ENCODE results near the gene RALGPS2.

The RALGPS2 gene

DNA sequence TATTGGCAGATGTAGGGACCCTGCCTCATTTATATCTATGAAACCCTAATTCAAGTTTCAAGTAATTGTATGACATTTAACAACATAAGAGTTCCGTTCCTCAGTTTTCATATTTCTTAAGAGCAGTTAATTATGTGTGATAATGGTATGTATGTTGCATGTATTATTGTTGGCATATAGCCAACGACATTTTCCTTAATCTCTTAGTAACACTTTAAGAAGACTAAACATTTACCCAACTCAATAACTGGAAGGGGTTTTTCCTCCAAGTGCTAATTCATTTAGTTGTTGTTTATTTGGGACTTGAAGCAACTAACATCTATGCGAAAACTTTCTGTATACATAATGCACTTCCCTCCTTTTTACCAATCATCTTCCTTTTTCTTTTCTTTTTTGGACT is 1.5 kb upstream of the RALGPS2 start:
- in situ Hi-C loops (cut with MboI; ENCODE audit: low sequenced_read_pairs), result no loop called here

DNA sequence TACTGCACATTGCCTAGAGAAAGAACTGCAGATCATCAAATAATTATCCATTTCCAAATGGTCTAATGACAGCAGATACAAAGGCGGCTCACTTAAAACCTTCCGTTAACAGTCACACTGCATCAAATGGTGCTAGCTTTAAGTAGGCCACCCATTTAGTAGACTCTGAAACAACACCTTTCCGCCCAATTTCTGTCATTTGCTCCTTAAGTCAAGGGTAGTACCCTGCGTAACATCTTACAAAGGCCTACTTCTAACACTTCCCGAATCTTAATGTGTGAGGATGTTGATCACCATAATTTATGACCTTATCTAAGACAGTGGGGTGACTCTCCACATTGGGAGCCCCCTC is 692 bp upstream of the RALGPS2 start:
- in situ Hi-C loops (cut with MboI; ENCODE audit: low sequenced_read_pairs), result no loop called here

DNA sequence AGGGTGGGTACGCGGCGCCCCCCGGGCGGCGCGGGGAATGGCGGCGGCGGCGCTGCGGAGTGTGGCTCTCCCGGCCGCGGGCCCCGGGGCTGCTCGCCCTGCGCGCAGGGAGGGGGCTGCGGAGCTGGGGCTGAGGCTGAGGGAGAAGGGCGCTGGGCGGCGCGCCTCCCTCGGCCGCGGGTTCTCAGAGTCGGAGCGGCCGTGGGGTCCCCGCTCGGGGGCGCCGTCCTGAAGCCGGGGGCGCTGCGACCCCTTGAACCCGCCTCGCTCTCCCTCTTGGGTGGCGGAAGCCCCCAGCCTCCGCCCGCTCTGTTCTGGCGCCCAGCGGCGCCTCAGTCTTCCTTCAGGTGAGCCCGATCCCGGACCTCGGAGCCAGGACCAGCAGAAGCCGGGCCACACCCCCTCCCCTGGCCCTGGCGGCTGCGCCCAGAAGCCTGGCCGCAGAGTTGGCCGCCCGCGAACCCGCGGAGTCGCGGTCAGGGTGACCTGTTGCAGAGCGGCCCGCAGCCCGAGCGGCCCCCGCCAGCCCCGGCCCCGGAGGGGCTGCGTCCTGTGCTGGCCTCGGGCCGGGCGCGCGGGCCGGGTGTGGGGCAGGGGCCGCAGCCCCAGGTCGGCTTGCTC is 532 bp downstream of the RALGPS2 start:
- in situ Hi-C loops (cut with MboI; ENCODE audit: low sequenced_read_pairs), result no loop called here

DNA sequence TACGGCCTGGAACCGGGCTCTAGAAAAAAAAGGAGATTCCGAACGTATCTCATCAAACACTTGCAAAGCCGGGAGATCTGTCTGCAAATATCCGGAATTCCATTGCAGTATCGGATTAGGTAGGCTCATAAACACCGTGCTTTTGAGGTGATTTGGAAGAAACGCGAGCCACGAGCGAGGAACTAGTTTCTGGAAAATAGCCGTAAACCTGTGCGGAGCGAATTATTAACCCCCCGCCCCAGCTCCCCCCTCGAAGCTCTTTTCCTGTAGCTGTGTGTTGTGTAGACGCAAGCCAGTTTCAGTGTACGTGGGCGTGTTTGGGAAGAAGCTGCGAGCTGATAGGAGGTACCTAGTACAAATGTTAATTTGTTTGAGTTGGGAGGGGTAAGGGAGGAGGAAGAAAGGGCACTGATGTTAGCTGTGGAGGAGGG is 1.1 kb downstream of the RALGPS2 start:
- in situ Hi-C loops (cut with MboI; ENCODE audit: low sequenced_read_pairs), result no loop called here

DNA sequence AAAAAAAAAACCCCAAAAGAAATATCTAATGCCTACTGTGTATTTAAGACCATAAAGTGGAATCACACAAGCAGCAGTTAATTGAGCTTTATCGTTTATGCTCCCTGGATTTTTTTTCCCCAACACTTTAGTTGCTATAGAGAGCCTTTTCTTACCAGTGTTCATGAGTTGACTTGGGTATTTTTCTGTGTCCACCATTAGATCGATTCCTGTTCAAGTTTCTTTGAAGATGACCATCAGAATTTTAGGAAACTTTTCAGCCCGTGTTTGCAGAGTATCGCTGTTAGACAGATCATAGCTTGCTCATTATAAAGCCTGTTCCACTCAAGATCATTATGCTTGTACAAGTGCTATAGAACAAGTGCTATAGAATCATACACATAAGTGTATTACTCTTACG is 1.5 kb downstream of the RALGPS2 start:
- in situ Hi-C loops (cut with MboI; ENCODE audit: low sequenced_read_pairs), result no loop called here

DNA sequence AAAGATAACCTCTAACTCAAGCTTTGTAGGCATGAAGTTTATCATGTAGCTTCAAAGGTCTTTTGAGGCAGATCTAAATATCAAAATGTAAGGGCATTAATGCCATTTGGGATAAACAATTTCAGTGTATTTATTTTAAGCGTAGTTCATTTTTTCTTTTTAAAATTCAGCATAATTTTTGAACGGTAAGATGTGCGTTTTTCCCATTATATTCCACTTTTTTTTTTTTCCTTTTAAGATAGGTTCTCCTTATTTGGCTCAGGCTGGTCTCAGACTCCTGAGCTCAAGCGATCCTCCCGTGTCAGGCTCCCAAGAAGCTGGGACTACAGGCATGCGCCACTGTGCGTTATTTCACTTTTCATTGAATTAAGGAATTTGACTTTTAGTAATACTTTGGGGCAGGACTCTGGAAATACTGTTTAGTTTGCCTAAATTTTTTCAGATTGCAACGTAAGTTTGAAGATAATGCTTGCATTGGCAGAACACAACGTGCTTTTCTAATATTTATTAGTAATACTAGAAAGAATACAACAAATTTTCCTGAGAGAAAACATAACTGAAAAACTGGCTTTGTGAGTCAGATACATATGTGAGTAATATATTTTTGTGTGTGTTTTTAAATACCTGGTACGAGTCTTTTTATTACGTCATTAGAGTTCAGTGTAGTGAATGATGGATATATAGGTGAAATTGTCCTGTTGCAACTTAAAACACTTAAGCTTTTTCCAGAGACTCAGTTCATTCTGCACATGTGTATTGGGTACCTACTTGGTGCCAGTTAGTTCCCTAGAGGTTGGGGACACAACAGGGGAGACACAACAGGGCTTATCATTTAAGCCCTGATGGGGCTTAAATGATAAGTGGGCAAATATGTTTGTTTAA is 2.2 kb downstream of the RALGPS2 start:
- in situ Hi-C loops (cut with MboI; ENCODE audit: low sequenced_read_pairs), result no loop called here

DNA sequence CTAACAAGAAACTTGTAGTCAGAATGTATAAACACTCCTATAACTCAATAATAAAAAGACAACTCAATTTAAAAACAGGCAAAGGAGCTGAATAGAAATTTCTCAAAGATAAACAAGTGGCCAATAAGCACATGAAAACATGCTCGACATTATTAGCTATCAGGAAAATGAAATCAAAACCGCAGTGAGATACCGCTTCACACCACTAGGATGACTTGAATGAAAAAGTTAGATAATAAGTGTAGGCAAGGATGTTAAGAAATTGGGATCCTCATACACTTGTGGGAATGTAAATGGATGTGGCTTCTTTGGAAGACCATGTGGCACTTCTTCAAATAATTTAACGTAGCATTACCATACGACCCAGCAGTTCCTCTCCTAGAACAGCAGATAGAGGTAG is 8.9 kb downstream of the RALGPS2 start:
- in situ Hi-C loops (cut with MboI; ENCODE audit: low sequenced_read_pairs), result no loop called here

DNA sequence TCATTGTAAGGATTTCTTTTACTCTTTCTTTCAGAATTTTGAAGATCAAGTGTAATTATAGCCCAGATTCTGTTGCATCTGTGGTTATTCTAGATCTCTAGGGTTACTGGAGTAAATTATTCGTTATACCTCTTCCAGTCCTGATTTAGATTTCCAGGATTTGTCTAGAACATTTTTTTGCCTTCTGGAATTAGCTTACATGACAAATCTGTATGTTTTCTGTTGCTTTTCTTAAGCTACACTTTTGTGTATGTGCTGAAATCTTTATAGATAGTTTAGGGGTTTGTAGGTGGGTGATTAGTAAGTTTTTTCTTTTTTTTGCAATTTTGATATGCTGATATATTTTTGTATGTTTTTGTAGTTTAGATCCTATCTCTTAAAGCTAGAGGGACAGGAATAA is 13.7 kb downstream of the RALGPS2 start:
- in situ Hi-C loops (cut with MboI; ENCODE audit: low sequenced_read_pairs), result no loop called here

DNA sequence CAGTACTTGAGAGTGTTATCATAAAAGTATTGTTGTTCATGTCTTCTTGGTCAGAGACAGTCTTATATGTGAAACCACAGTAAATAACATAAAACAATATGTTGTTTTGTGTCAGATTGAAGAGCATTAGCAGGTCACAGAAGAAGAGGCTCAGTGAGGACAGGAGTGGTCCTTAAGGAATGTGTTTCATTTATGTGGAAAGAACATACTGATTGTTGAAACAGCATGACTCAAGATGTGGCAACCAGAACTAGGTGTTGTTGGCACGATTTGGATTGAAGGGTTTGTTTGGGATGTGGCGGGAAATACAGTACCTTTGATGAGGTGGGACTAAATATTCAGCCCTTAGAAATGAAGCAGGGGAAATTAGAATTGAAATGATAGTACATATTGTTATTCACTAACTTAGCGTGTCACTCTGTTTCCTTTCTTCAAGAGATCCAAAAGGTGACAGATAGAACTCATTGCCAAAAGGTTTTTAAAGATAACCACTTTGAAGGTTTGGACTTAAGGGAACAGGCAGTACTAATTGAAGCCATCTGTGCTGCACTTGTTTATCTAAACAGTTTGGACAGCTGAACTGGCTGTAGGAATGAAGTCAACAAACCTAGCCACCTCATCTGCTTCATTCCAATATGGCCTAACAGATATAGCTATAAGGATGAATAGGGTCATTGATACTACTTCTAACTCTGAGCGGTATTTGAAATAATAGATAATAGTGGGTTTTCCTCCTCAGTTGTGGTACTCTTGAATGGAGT is 14.4 kb downstream of the RALGPS2 start:
- in situ Hi-C loops (cut with MboI; ENCODE audit: low sequenced_read_pairs), result loop anchor here (10.0 kb wide), 1 partner anchor 185 kb away; no protein-coding TSS in a partner anchor

DNA sequence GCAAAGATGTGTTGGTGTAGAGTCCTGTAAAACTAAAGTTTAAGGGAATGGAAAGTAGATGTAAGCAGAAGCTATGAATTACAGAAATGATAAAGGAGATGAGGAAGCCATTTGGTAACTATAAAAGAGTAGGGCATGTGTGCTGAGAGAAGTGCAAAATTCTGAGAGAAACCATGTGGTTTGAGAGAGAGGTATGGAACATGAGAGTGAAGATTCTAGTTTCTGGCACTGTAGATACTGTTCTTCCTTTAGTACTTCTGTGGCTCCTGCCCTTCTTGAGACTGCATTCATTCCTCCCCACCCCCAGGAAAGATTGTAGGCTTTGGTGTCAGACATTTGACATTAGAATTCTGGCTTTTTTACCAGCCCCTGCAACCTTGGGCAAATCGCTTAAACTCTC is 15.4 kb downstream of the RALGPS2 start:
- in situ Hi-C loops (cut with MboI; ENCODE audit: low sequenced_read_pairs), result loop anchor here (10.0 kb wide), 1 partner anchor 186 kb away; no protein-coding TSS in a partner anchor

DNA sequence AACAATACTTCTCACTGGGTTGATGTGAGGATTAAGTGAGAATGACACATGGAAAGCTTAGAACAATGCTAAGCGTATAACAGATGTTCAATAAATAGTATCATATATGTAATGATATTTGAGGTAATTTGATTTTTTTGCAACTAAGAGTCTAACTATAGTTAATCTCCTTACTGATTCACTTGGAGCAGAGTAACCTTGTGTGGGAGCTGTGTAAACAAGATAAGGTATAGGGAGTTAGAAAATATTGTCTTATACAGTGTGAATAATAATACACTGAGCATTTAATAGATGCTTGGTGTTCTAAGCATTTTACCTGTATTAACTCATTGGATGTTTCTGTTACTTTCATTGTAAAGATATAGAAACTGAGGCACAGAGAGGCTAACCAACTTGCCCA is 15.9 kb downstream of the RALGPS2 start:
- in situ Hi-C loops (cut with MboI; ENCODE audit: low sequenced_read_pairs), result loop anchor here (10.0 kb wide), 1 partner anchor 186 kb away; no protein-coding TSS in a partner anchor

DNA sequence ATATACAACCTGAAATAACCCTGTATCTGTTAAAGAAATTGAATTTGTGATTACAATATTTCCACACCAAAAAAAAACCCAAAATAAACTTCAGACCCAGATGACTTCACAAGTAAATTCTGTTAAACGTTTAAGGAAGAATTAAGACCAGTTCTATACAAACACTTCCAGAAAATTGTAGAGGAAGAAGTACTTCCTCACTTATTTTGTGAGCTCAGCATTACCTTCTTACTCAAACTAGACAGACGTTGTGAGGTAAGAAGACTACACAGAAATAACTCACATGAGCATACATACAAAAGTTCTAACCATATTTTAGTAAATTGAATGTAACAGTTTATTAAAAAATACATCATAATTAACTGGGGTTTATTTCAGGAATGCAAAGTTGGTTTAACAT is 18.8 kb downstream of the RALGPS2 start:
- in situ Hi-C loops (cut with MboI; ENCODE audit: low sequenced_read_pairs), result loop anchor here (10.0 kb wide), 1 partner anchor 189 kb away; no protein-coding TSS in a partner anchor

DNA sequence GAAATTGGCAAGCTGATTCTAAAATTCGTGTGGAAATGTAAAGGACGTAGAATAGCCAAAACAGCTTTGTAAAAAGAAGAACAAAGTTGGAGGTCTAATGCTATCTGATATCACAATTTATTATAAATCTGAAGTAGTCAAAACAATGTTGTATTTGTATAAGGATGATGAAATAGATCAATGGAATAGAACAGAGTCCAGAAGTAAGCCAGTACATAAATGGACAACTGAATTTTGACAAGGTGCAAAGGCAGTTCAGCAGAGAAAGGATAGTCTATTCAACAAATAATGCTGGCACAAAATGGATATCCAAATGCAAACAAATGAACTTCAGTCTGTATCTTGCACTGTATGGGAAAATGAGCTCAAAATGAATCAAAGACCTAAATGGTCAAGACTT is 20.2 kb downstream of the RALGPS2 start:
- in situ Hi-C loops (cut with MboI; ENCODE audit: low sequenced_read_pairs), result loop anchor here (10.0 kb wide), 1 partner anchor 190 kb away; no protein-coding TSS in a partner anchor

DNA sequence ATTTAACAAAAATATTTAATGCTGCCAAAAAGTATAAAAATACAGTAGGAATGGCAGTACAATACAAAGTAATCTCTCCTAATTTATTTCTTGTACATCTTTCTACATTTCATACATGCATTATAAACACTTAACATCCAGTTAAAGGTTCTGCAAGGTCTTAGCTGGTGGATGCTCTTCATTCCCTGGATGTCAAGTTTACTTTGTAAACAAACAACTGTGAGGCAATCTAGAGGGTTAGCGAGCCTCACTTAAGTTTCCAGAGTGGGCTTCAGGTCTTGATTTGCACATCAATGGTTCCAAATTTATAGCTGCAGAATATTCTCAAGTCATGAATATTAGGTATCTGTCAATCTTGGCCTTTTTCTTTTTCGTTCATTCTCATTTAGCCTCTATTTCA is 21.3 kb downstream of the RALGPS2 start:
- in situ Hi-C loops (cut with MboI; ENCODE audit: low sequenced_read_pairs), result loop anchor here (10.0 kb wide), 1 partner anchor 192 kb away; no protein-coding TSS in a partner anchor

DNA sequence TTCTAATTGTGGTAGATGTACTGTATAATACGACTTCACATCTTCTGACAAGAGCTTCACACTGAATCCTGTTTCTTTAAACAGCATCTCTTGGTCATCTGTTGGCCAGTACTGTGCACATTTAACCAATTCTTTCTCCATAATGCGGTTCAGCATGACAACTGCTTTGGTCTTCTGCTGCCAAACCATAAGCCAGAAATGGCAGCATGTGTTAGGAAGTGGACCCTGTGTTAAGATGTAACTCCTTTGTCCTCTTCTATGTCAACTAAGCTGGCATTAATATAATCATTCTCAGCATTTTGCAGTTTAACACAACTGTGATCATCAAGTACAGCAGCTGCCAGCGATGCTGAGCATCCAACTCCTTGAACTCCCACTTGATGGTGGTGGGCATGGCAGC is 22.3 kb downstream of the RALGPS2 start:
- in situ Hi-C loops (cut with MboI; ENCODE audit: low sequenced_read_pairs), result loop anchor here (10.0 kb wide), 1 partner anchor 193 kb away; no protein-coding TSS in a partner anchor

DNA sequence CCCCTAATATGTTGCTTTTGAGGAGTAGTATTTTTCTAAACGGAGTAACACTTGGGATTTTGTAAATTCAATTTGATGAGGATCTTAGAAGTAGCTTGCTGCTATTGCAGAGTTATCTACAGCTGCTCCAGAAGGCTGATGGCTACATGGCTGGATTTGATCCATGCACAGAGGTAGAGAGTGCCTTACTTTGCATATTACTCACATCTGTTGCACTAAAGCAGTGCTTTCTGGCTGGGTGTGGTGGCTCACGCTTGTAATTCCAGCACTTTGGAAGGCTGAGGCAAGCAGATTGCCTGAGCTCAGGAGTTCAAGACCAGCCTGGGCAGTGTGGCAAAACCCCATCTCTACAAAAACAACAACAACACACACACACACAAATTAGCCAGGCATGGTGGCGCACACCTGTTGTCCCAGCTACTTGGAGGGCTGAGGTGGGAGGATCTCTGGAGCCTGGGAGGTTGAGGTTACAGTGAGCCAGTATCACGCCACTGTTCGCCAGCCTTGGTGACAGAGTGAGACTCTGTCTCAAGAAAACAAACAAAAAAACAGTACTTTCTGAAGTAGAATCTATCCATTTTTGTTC is 24.6 kb downstream of the RALGPS2 start:
- in situ Hi-C loops (cut with MboI; ENCODE audit: low sequenced_read_pairs), result loop anchor here (10.0 to 25.0 kb wide), 2 partner anchors 195 to 613 kb away; partner anchors contain the start of gene AXDND1

DNA sequence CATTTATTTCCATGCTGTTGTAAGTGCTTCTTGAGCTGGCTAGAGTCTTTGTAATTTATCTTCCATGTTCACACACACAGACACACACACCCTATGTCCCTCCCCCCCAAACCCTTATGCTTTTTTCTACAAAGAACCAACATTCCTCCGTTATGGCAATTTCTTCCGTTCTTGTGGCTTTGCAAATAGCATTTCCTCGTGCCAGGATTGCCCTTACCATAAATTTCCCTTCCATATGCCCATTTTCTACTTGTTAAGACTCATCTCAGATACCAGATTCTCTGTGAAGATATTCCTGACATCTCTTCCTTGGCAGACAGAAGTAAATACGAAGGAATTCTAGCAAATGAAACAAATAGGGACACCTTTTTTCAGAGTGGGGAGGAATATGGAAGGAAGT is 26.0 kb downstream of the RALGPS2 start:
- in situ Hi-C loops (cut with MboI; ENCODE audit: low sequenced_read_pairs), result loop anchor here (25.0 kb wide), 1 partner anchor 611 kb away; the partner anchor contains the start of gene AXDND1

DNA sequence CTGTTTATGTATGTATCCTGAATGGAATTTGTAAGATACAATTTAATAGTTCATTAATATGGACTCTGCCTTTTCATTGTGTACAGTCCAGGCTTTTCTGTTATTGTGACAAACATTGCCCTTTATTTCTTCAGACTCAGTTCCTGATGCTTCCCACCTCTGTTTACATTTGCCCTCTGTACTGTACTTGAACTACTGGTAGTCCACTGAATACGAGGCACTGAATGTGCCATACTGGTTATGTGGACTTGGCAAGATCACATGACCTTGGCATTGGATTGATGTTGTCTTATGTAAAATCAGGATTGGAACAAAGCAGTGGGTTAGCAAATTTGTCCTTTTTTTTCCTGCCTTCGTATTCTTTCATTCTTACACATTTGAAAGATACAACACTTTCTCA is 27.8 kb downstream of the RALGPS2 start:
- in situ Hi-C loops (cut with MboI; ENCODE audit: low sequenced_read_pairs), result loop anchor here (25.0 kb wide), 1 partner anchor 609 kb away; the partner anchor contains the start of gene AXDND1

DNA sequence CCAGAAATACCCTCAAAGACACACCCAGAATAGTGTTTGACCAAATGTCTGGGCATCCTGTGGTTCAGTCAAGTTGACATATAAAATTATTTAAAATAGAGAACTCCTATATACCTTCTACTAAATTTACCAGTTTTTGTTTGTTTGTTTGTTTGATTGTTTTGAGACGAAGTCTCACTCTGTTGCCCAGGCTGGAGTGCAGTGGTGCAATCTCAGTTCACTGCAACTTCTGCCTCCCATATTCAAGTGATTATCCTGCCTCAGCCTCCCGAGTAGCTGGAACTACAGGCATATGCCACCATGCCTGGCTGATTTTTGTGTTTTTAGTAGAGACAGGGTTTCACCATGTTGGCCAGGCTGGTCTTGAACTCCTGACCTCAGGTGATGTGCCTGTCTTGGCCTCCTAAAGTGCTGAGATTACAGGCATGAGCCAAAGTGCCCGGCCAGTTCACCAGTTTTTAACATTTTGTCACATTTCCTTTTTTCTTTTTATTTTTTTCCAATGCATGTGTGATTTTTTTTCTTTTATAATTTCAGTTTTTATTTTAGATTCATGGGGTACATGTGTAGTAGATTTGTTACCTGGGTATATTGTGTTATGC is 29.7 kb downstream of the RALGPS2 start:
- in situ Hi-C loops (cut with MboI; ENCODE audit: low sequenced_read_pairs), result loop anchor here (25.0 kb wide), 1 partner anchor 608 kb away; the partner anchor contains the start of gene AXDND1

DNA sequence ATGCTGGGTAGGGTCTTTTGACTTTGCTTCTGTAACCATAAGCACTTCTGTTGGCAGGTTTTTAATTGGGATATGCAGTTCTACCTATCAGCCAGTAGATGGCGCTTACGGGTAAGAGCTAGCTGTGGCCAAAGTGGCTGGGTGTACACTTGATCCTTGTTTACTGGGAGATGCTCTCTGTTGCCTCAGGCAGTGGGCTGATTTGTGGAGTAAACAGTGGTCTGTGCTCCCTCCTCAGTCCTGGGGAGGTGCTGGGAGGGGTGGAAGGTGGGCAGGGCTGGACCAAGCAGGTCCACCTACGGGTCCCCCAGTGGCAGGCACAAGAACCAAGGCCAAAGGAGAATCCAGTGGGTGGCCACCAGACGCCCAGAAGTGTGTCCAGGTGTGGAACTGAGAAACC is 43.4 kb downstream of the RALGPS2 start:
- in situ Hi-C loops (cut with MboI; ENCODE audit: low sequenced_read_pairs), result loop anchor here (10.0 to 25.0 kb wide), 2 partner anchors 224 to 594 kb away; partner anchors contain the start of gene AXDND1
